ENCODE measurements around the gene PPP2R5C.

PPP2R5C gene

DNA sequence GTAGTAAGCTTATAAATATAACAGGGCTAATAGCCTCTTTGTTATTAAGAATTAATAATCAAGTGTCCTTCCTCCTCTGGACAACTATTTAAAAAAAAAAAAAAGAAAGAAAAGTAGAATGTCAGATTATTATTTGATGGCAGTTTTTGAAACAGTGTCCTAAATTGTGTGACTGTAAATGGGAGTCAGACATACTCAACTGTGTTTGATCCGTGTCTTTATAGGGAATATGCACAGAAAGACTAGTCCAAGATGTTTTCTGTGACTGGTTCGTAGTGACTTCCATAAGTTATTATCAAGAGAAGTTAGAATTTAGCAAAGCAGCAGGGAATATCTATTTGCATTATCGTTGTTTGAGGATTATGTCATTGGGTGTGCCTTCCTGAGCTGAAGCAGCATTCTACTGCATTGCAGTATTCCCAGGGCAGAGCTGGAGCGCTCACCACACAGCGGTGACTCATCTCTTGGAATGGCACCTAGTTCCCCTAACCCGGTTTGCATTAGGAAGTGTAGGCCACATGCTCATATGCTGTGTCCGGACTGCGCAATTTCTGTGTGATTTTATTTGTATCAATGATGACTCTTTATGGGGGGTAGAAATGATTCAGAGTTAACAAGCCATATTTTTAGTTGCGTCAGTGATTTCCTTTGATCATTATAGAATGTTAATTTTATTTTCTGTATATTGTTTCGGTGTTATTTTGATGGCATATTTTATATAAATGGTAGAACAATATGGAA is 210.8 kb downstream of the PPP2R5C start:
- no peak for DNase-seq

DNA sequence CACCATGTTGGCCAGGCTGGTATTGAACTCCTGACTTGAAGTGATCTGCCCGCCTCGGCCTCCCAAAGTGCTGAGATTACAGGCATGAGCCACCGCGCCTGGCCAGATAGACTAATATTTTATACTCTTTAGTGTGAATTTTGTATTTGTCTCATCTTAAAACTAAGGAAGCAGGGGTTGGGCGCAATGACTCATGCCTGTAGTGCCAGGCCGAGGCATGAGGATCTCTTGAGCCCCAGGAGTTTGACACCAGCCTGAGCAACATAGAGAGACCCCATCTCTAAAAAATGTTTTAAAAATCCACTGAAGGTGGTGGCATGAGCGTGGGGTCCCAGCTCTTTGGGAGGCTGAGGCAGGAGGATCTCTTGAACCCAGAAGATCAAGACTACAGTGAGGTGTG is 211.8 kb downstream of the PPP2R5C start:
- no peak for DNase-seq

DNA sequence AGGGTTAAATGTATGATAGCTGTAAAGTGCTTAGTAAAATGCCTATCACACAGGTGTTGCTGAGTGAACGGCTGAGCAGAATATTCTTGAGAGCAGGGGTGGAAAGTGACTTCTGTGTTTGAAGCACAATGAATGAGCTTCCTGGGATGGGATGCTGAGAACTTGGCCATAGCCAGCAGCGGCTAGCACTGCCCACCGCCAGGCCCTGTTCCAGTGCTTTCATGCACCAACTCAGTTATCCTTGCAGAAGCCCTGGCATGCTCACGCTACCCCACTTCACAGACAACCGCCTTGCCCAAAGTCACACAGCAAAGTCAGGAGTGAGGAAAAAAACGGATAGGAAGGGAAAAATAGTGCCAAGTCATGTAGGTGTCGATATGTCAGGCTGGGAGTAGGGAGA is 213.7 kb downstream of the PPP2R5C start:
- DNase-seq: no peak

Data from stimulated activated CD4-positive, alpha-beta T cell treated with anti-CD3 and anti-CD28 coated beads, Interleukin-4, amount 100 ng/mL, for 4 hours (primary cell).